SK-N-SH treated with all-trans-retinoic acid at 6 μM for 48 hours (cell line): ENCODE data around the gene PDSS1.

Experiments used
- BACH2 ChIP-seq: fragments of 250-450 bp; sonication (Bioruptor Pico); IDR thresholded peaks from 2 replicates; pipeline ENCODE4 v1.9.0; 2021; ENCODE audit warnings: mild to moderate bottlenecking, borderline replicate concordance
- CREB5 ChIP-seq: fragments of 250-450 bp; sonication (Bioruptor Pico); IDR thresholded peaks from 2 replicates; pipeline ENCODE4 v1.5.1; 2020; ENCODE audit warnings: low read depth, mild to moderate bottlenecking, moderate library complexity
- ESRRG ChIP-seq: fragments of 250-450 bp; sonication (Bioruptor Pico); IDR thresholded peaks from 2 replicates; pipeline ENCODE4 v1.6.1; 2021; ENCODE audit warnings: mild to moderate bottlenecking
- RARB ChIP-seq: fragments of 250-450 bp; sonication (Bioruptor Pico); IDR thresholded peaks from 2 replicates; pipeline ENCODE4 v1.8.0; 2021; ENCODE audit warnings: mild to moderate bottlenecking, moderate library complexity
- SNAI2 ChIP-seq: fragments of 250-450 bp; sonication (Bioruptor Pico); IDR thresholded peaks from 2 replicates; pipeline ENCODE4 v1.5.0; 2020; ENCODE audit warnings: mild to moderate bottlenecking, moderate library complexity
- TCF4 ChIP-seq: fragments of 250-450 bp; sonication (Bioruptor Pico); IDR thresholded peaks from 2 replicates; pipeline ENCODE4 v1.8.0; 2021; ENCODE audit warnings: mild to moderate bottlenecking, moderate library complexity, borderline replicate concordance
- TOX ChIP-seq: fragments of 250-450 bp; sonication (Bioruptor Pico); IDR thresholded peaks from 2 replicates; pipeline ENCODE4 v1.8.0; 2021; ENCODE audit warnings: mild to moderate bottlenecking, moderate library complexity, borderline replicate concordance
- ZFP3 ChIP-seq: fragments of 250-450 bp; sonication (Bioruptor Pico); IDR thresholded peaks from 2 replicates; pipeline ENCODE4 v1.5.0; 2020; ENCODE audit warnings: mild to moderate bottlenecking, moderate library complexity
- ZFP30 ChIP-seq: fragments of 450-650 bp; formaldehyde crosslinking; IDR thresholded peaks from 2 replicates; pipeline ENCODE4 v1.5.0; 2022; ENCODE audit warnings: mild to moderate bottlenecking, moderate library complexity
- ZNF565 ChIP-seq: fragments of 450-650 bp; formaldehyde crosslinking; conservative IDR thresholded peaks from 2 replicates; pipeline ENCODE4 v1.5.0; 2020; ENCODE audit warnings: low read depth, mild to moderate bottlenecking, moderate library complexity
- ZNF70 ChIP-seq: fragments of 450-650 bp; formaldehyde crosslinking; IDR thresholded peaks from 2 replicates; pipeline ENCODE4 v1.5.0; 2020; ENCODE audit warnings: mild to moderate bottlenecking, moderate library complexity
- ZNF8 ChIP-seq: fragments of 450-650 bp; formaldehyde crosslinking; IDR thresholded peaks from 2 replicates; pipeline ENCODE4 v1.5.0; 2020; ENCODE audit warnings: mild to moderate bottlenecking, moderate library complexity
- TF ChIP-seq, protein P1 (sequence below): fragments of 250-450 bp; sonication (Bioruptor Pico); IDR thresholded peaks from 2 replicates; pipeline ENCODE4 v1.5.0; 2020; ENCODE audit warnings: mild to moderate bottlenecking, moderate library complexity
- TF ChIP-seq, protein P2 (sequence below): fragments of 250-450 bp; sonication (Bioruptor Pico); IDR thresholded peaks from 2 replicates; pipeline ENCODE4 v1.8.0; 2020; ENCODE audit warnings: mild to moderate bottlenecking, moderate library complexity, borderline replicate concordance

GRCh38 chr10:26741368-26741767 is 43.9 kb downstream of the PDSS1 start:
- TF ChIP-seq ESRRG (CRISPR knock-in tag) (no peak), ZFP30 (CRISPR knock-in tag) (no peak), TOX (CRISPR knock-in tag) (no peak), ZFP3 (CRISPR knock-in tag) (no peak), SNAI2 (CRISPR knock-in tag) (no peak), ZNF565 (CRISPR knock-in tag) (no peak), TCF4 (CRISPR knock-in tag) (no peak), ZNF8 (CRISPR knock-in tag) (no peak), RARB (CRISPR knock-in tag) (no peak), CREB5 (CRISPR knock-in tag) (no peak), BACH2 (no peak), ZNF70 (no peak)
- TF ChIP-seq, protein P1, sequence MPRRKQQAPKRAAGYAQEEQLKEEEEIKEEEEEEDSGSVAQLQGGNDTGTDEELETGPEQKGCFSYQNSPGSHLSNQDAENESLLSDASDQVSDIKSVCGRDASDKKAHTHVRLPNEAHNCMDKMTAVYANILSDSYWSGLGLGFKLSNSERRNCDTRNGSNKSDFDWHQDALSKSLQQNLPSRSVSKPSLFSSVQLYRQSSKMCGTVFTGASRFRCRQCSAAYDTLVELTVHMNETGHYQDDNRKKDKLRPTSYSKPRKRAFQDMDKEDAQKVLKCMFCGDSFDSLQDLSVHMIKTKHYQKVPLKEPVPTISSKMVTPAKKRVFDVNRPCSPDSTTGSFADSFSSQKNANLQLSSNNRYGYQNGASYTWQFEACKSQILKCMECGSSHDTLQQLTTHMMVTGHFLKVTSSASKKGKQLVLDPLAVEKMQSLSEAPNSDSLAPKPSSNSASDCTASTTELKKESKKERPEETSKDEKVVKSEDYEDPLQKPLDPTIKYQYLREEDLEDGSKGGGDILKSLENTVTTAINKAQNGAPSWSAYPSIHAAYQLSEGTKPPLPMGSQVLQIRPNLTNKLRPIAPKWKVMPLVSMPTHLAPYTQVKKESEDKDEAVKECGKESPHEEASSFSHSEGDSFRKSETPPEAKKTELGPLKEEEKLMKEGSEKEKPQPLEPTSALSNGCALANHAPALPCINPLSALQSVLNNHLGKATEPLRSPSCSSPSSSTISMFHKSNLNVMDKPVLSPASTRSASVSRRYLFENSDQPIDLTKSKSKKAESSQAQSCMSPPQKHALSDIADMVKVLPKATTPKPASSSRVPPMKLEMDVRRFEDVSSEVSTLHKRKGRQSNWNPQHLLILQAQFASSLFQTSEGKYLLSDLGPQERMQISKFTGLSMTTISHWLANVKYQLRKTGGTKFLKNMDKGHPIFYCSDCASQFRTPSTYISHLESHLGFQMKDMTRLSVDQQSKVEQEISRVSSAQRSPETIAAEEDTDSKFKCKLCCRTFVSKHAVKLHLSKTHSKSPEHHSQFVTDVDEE (CRISPR knock-in tag): no peak
- TF ChIP-seq, protein P2, sequence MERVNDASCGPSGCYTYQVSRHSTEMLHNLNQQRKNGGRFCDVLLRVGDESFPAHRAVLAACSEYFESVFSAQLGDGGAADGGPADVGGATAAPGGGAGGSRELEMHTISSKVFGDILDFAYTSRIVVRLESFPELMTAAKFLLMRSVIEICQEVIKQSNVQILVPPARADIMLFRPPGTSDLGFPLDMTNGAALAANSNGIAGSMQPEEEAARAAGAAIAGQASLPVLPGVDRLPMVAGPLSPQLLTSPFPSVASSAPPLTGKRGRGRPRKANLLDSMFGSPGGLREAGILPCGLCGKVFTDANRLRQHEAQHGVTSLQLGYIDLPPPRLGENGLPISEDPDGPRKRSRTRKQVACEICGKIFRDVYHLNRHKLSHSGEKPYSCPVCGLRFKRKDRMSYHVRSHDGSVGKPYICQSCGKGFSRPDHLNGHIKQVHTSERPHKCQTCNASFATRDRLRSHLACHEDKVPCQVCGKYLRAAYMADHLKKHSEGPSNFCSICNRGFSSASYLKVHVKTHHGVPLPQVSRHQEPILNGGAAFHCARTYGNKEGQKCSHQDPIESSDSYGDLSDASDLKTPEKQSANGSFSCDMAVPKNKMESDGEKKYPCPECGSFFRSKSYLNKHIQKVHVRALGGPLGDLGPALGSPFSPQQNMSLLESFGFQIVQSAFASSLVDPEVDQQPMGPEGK: no peak
